Effector CD4-positive, alpha-beta T cell (primary cell): ENCODE data around the gene HEATR5B.
A peak's percentile ranks its signal among the peaks of the same experiment; 100 is the strongest.

Experiments
- DNase-seq: peaks from one replicate; pipeline ENCODE4 v3.0.0-alpha.2; 2020
- total RNA-seq: gene quantifications from one replicate; lab custom pipeline; 2026; lab: John Stamatoyannopoulos, UW

HEATR5B gene
- total RNA-seq = 114 reads per million, percentile 85 among the genes with 10 or more reads in this experiment

DNA sequence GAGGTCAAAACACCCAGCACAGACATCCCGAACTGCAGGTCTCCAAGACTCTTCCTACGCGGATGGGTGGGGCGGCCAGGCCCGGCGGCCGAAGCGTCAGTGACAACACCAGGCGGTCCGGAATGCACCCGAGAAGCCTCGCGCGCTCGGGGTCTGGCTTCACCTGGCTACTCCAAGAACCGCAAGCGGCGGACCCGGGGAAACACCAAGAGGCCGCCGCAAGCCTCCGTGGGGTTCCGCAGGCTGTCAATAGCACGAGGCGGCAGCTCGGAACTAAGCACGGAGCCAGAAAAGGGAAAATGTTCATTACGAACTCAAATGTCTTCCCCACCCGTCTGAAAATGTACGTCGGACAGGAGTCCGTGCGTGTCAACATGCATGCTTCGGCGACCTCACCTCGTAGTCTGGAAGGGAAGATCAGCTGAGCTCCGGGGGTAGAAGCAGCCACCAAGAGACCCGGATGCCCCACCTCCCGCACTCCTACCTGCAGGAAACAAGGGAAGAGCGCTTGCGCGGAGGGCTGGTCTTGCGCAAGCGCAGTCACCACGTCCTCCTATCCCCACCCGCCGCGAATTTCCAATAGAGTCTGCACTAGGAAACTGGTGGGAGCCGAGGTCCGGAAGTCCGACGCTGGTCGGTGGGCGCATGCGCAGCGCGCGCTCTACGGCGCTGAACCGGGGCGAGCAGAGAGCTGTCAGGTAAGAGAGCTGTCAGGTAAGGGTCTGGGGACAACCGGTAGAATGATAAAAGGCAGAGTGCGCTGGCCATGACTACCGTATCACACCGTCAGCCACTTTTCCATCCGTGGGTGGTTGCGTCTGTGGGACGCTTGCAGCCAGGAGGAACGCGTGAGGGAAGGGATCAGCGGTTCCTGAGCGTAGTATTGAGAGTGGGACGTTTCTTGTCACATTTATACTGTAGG, at the start of gene HEATR5B, which contains the start of gene GPATCH11:
TSS of gene HEATR5B (minus strand) at position 500 of the 922 bp plus-strand sequence. CDS start 958 bp downstream, outside the sequence.
TSS of gene GPATCH11 (plus strand) at position 646 of the 922 bp plus-strand sequence. CDS start 3,864 bp downstream, outside the sequence.
- DNase-seq = peak; percentile 88

GRCh38 chr2:37132914-37133313, 48.7 kb upstream of the HEATR5B start:
- DNase-seq = no peak

DNA sequence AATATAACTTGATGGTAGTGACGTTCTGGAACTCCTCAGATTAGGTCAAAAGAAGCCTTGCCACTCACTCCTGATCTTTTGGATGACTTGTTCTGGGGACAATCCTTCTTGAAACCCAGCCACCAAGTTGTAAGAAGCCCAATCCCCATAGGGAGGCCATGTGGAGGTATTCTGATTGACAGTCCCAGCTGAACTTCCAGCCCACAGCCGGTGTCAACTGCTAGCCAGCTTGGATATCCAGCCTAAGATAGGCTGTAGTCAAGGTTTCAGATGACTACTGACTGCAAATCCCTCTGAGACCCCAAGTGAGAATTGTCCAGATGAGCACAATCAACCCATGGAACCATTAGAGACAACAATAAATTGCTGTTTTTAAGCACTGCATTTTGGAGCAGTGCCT, 41.2 kb upstream of the HEATR5B start:
- DNase-seq = no peak

DNA sequence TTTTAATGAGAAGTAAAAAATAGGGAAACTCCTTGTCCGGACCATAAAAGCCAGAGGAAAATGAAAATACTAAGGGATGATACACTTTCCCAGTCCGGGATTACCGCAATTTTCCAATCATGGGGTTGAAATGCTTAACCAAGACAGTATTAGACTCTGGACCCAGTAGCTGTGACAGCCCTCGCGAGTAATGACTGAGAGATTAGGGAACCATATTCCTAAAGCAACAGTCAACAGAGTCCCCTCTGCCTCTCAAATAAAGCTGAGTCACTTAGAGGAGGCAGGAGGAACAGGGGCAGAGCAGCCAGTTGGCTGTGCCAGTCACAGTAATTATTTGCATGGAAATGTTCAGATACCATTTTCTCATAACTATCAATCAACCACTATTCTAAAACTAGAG, 35.0 kb upstream of the HEATR5B start:
- no peak for DNase-seq

DNA sequence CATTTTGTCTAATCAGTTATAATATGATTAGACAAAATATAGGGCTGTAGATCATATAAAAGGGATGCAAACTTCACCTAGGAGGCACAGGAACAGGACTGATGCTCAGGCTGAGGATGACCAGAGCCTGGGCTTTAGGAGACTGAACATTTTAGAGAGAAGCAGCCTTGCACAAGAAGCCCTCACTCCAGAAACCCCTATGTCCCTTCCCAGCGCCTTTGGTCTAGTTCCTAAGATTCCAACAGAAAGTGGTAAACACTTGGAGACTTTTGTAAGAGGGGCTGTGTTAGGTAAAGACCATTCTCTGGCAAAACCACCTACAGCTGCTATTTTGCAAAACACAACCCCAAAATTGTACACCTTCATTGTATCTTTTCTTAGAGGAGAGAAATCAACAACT, 33.4 kb upstream of the HEATR5B start:
- no peak for DNase-seq

- DNase-seq = no peak
Measured at GRCh38 chr2:37111958-37112357, 27.8 kb upstream of the HEATR5B start.

DNA sequence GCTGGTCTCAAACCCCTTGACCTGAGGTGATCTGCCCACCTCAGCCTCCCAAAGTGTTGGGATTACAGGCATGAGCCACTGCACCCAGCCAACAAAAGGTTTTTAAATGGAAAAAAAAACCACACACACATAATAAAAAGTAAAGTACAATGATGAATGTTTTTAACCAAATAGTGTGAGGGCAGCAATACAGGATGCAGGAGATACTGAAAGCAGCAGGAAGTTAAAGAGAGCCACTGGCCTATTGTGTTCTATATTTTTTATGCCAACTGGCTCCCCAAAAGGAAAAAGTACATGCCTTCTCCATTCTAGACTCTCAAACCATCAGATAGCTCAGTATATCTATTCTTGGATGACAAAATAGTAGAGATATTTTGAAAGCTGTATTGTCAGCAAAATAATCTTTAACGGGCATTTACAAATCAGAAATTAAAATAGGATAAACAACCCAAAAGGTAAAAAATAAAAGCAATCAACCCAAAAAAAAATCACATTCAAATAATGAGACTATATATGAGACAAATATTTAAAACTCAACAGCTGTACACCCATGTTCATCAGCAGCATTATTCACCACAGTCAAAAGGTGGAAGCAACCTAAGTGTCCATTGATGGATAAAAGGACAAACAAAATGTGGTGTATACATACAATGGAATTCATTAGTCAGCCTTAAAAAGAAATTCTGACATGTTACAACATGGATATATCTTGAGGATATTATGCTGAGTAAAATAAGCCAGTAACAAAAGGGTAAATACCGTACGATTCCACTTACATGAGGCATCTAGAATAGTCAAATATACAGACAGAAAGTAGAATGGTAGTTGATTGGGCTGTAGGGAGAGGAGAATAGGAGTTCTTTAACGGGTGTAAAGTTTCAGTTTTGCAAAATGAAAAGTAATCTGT, 26.4 kb upstream of the HEATR5B start:
- DNase-seq = no peak

DNA sequence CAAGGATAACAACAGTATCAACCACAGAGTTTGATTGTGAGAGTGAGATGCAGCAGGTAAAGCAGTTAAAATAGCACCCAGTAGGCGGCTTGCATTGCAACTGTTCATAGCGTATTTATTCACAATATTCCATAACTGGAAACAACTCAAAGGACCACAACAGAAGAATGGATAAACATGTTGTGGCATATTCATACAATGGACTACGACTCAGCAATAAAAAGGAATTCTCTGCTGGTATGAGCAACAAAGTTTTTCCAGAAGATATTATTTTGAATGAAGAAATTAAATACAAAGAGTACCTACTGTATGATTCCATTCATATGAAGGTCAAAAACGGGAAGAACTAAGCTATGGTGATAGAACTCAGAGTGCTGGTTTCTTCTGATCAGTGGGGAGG, 25.4 kb upstream of the HEATR5B start:
- DNase-seq = no peak

DNA sequence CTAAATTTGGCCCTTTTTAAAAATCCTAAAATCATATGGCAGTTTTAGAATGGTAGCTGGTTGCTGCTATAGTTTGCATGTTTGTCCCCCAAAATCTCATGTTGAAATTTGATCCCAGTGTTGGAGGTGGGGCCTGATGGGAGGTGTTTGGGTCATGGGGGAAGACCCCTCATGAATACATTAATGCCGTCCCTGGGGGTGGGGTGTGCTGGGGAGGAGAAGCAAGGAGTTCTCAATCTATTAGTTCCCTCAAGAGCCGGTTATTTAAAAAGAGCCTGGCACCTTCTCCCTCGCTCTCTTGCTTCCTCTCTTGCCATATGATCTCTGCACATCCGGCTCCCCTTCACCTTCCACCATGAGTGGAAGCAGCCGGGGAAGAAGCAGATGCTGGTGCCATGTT, 21.0 kb upstream of the HEATR5B start:
- DNase-seq = no peak

GRCh38 chr2:37104178-37104577, 20.0 kb upstream of the HEATR5B start:
- no peak for DNase-seq

GRCh38 chr2:37102588-37102987, 18.4 kb upstream of the HEATR5B start:
- no peak for DNase-seq

DNA sequence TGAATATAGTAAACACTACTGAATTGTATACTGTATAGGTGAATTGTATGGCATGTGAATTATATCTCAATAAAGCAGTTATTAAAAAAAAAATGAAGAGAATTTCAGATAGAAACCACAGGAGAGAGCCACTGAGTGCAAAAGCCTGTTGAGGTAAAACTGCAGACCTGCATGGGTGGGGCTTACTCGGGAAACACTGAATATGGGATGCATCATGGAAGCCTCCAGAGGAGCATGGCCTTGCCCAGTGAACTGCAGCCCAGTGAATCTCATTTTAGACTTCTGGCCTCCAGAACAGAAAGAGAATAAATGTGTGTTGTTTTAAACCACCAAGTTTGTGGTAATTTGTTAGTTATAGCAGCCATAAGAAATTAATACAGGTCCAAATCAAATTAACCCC, 15.9 kb upstream of the HEATR5B start:
- no peak for DNase-seq

DNA sequence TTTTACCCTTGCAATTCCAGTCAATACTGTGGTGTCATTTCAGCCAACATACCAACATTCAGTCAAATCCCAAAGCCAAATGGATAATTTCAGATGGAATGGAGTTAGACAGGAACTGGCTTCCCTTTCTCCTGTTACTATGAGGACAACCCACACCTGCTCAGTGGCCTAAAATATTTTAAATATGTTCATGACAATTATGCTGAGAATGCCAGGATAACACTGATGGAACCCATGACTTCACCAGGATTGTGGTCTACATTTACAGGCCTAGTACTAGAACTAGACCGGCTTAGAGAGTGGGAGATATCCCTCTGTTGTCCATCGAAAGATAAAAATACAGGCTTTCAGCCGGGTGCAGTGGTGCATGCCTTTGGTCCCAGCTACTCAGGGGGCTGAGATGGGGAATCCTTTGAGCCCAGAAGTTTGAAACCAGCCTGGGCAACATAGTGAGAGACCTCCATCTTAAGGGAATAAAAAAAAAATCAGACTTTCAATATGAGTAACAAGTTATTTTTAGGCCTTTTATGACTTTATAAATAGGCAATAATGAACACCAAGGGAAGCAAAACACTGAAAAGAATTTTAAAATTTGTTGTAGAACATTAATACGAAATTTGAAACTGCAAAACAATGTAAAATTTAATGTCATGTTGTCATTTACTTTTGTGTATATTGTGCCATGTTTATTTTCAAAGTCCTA, 14.4 kb upstream of the HEATR5B start:
- DNase-seq = no peak

DNA sequence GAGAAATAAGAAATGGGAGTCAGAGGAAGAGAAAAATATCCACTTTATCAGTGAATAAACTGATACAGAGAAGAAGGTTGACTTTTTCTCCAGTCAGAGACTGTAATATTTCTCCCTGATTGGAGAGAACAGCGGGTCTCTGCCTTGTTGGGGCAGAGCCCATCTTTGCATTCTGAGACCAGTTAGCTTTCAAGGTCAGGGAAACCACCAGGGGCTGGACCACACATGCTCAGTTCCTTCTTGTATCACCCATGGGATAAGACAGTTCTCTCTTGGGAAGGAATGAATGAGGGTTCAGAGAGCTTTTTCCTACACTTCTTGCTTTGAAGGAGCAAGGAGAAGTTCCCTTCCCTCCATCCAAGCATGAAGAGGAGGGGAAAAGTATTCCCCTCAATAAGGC, 12.4 kb upstream of the HEATR5B start:
- no peak for DNase-seq

GRCh38 chr2:37091873-37092272, 7.7 kb upstream of the HEATR5B start:
- no peak for DNase-seq

- no peak for DNase-seq
Measured at GRCh38 chr2:37090019-37090477, 5.9 kb upstream of the HEATR5B start.

- no peak for DNase-seq
Measured at GRCh38 chr2:37085731-37086147, 1.6 kb upstream of the HEATR5B start.

DNA sequence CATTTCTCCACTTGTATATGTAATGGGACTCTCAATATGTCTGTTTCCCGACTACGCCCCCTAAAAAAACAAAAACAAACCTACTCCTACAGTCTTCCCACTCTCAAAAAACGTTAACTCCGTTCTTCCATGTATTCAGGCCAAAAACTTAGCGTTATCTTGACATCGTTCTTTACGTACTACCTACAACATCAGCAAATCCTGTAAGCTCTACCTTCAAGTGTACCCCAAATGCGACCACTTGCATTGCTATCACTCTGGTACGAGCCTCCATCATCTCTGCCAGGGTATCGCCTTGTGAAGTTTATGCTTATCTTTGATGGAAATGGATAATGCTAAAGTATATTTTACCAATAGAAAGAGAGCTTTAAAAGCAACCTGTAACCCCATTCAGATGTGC, 625 bp upstream of the HEATR5B start:
- DNase-seq = no peak

- DNase-seq = no peak
Measured at GRCh38 chr2:37080689-37081088, 3.5 kb downstream of the HEATR5B start.

DNA sequence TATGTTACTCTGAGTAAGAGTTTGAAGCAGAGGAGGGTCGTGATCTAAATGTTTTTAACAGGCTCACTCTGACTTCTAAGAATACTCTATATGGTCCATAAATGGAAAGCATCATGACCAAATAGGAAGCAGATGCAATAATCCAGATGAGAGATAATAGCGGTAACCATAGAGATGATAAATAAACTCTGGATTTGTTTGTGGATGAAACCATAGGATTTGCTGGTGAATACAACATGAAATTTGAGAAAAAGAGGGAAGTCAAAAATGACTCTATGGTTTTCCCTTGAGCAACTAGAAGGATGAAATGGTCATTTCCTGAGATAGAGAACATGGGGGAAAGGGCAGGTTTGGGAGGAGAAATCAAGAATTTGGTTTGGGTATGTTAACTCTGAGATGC, 3.9 kb downstream of the HEATR5B start:
- DNase-seq = no peak

DNA sequence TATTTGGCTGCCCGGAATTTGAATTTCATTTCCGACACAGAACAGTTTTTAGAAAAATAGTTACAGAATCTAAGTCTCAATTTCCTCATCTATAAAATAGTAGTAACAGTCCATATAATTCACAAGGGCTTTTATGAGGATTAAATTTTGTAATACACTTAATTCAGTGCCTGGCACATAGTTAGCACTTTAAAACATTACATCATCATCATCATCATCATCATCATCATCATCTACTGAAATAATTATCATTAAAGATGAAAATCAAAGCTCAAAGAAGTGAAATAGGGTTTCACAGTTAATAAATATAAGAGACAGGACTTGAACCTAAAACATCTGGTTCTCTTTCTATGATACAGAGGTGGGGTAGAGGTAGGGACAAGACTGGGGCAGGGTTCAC, 13.2 kb downstream of the HEATR5B start:
- DNase-seq = no peak

- no peak for DNase-seq
Measured at GRCh38 chr2:37068686-37069085, 15.5 kb downstream of the HEATR5B start.

DNA sequence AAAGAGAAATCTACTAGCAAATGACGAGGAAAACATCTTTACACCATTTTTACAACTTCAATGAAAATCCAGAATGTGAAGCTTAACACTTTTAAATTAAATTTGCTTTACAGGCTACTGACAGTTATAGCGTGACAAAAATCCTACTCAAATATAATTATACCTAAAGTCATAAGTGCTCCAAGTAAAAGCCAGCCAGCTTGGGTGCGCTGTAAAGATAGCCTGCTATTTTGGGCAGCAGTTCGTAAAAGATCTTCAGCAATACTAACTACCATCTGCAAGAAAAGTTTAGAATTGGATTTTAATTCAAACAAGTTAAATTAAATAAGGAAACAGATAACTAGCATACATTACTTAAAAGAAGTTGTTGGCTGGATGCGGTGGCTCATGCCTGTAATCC, 22.4 kb downstream of the HEATR5B start:
- DNase-seq = no peak
